Skin epidermis (tissue), 12 donors: ENCODE measurements around the gene TF.
"Not testable (repeated sequence)": the region's sequence is repeated elsewhere in the genome, so short reads cannot be mapped to it uniquely, and the experiment has no call there.

Source experiments
- H3K27ac ChIP-seq, 21 experiments: fragments of 200-600 bp; sonication (generic) in 11 of 21; one replicate each; pipeline ENCODE4 v1.5.0; 2020; ENCODE audit warnings: mild to moderate bottlenecking in 3 of 21, inconsistent platforms in 2 of 21, moderate library complexity in 2 of 21
- H3K4me3 ChIP-seq, 7 experiments: fragments of 200-600 bp; sonication (generic) in 2 of 7; one replicate each; pipeline ENCODE4 v1.5.0; 2020; ENCODE audit warnings: inconsistent platforms in 2 of 7, mild to moderate bottlenecking in 2 of 7, moderate library complexity in 1 of 7

Gene TF

GRCh38 chr3:133745981-133746711 is at the start of gene TF:
TF (plus strand) TSS chr3:133746393; CDS start chr3:133746441, 48 bp downstream.
- Histone ChIP-seq H3K4me3 (peak within 1 kb of the TSS in 2 of 7 experiments; percentile 8 to 30), H3K27ac (no peak within 1 kb of the TSS)

- Histone ChIP-seq H3K4me3 (no peak overlapping the region), H3K27ac (no peak overlapping the region)
These were observed 48.2 kb upstream of the TF start for GRCh38 chr3:133697960-133698359.

GRCh38 chr3:133699467-133699866 is 46.7 kb upstream of the TF start:
- Histone ChIP-seq H3K4me3 (no peak overlapping the region), H3K27ac (no peak overlapping the region)

GRCh38 chr3:133699903-133700302 is 46.3 kb upstream of the TF start:
- no peak overlapping the region for H3K4me3 ChIP-seq
- H3K27ac ChIP-seq: no peak overlapping the region

GRCh38 chr3:133700351-133700750 is 45.8 kb upstream of the TF start:
- H3K4me3 ChIP-seq: no peak overlapping the region
- H3K27ac ChIP-seq: no peak overlapping the region

- Histone ChIP-seq H3K27ac (no peak overlapping the region), H3K4me3 (no peak overlapping the region)
These were observed 44.5 kb upstream of the TF start for GRCh38 chr3:133701435-133702358.

- no peak overlapping the region for H3K27ac ChIP-seq
These were observed 42.3 kb upstream of the TF start for GRCh38 chr3:133703915-133704314.

GRCh38 chr3:133706033-133706432 is 40.2 kb upstream of the TF start:
- Histone ChIP-seq H3K27ac (no peak overlapping the region), H3K4me3 (no peak overlapping the region)

More at GRCh38 chr3:133703915-133704314, 42.3 kb upstream of the TF start:
- no peak overlapping the region for H3K4me3 ChIP-seq

- H3K27ac ChIP-seq: no peak overlapping the region
- no peak overlapping the region for H3K4me3 ChIP-seq
These were observed 36.9 kb upstream of the TF start for GRCh38 chr3:133709139-133709750.

GRCh38 chr3:133711013-133711412 is 35.2 kb upstream of the TF start:
- Histone ChIP-seq H3K27ac (no peak overlapping the region), H3K4me3 (no peak overlapping the region)

- Histone ChIP-seq H3K4me3 (no peak overlapping the region), H3K27ac (no peak overlapping the region)
These were observed 34.2 kb upstream of the TF start for GRCh38 chr3:133712017-133712416.

- Histone ChIP-seq H3K4me3 (no peak overlapping the region), H3K27ac (no peak overlapping the region)
These were observed 32.8 kb upstream of the TF start for GRCh38 chr3:133713347-133713746.

- Histone ChIP-seq H3K27ac (no peak overlapping the region), H3K4me3 (no peak overlapping the region)
These were observed 28.8 kb upstream of the TF start for GRCh38 chr3:133717424-133717823.

GRCh38 chr3:133722935-133723334 is 23.3 kb upstream of the TF start:
- Histone ChIP-seq H3K27ac (no peak overlapping the region), H3K4me3 (no peak overlapping the region)

- H3K27ac ChIP-seq: no peak overlapping the region
- H3K4me3 ChIP-seq: no peak overlapping the region
These were observed 15.2 kb upstream of the TF start for GRCh38 chr3:133730993-133731392.

- not testable (repeated sequence) for H3K27ac ChIP-seq, H3K4me3 ChIP-seq
These were observed 14.0 kb upstream of the TF start for GRCh38 chr3:133732231-133732630.

GRCh38 chr3:133733226-133733625 is 13.0 kb upstream of the TF start:
- Histone ChIP-seq H3K4me3 (no peak overlapping the region), H3K27ac (no peak overlapping the region)

- Histone ChIP-seq H3K4me3 (no peak overlapping the region), H3K27ac (no peak overlapping the region)
These were observed 11.9 kb upstream of the TF start for GRCh38 chr3:133734305-133734704.

GRCh38 chr3:133742351-133743091 is 3.7 kb upstream of the TF start:
- no peak overlapping the region for H3K27ac ChIP-seq
- H3K4me3 ChIP-seq: no peak overlapping the region

- H3K4me3 ChIP-seq: no peak overlapping the region
- no peak overlapping the region for H3K27ac ChIP-seq
These were observed 2.0 kb upstream of the TF start for GRCh38 chr3:133744241-133744640.
